Panc1 (cell line): ENCODE results near the gene PRDX1.

Source experiments
- POLR2AphosphoS5 ChIP-seq: IDR thresholded peaks from 2 replicates; pipeline ENCODE4 v1.6.1; 2012; ENCODE audit warnings: mild to moderate bottlenecking, low read depth, low read length, moderate library complexity
- TF ChIP-seq, protein P1 (sequence below): fragments of 450-650 bp; IDR thresholded peaks from 2 replicates; pipeline ENCODE4 v1.5.1; 2017; ENCODE audit warnings: mild to moderate bottlenecking

DNA sequence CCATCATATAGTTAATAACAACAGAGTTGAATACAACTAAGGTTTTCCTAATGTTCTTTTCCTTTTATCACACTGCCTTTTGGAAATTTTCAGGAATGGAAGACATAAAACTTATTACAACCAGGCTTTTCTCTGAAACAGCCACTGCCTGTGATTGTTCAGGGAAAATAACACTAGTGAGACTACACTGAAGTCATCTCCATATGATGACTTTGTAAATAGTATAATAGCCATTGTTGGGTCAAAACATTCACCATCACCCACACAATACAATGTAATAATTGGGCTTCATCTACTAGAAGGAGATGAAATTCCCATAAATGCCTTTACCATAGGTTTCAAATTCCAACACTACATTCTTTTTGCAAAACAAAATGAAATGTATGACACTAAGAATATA lies 35.7 kb downstream of the PRDX1 start:
- TF ChIP-seq, protein P1, sequence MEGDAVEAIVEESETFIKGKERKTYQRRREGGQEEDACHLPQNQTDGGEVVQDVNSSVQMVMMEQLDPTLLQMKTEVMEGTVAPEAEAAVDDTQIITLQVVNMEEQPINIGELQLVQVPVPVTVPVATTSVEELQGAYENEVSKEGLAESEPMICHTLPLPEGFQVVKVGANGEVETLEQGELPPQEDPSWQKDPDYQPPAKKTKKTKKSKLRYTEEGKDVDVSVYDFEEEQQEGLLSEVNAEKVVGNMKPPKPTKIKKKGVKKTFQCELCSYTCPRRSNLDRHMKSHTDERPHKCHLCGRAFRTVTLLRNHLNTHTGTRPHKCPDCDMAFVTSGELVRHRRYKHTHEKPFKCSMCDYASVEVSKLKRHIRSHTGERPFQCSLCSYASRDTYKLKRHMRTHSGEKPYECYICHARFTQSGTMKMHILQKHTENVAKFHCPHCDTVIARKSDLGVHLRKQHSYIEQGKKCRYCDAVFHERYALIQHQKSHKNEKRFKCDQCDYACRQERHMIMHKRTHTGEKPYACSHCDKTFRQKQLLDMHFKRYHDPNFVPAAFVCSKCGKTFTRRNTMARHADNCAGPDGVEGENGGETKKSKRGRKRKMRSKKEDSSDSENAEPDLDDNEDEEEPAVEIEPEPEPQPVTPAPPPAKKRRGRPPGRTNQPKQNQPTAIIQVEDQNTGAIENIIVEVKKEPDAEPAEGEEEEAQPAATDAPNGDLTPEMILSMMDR, result no peak
- TF ChIP-seq POLR2AphosphoS5, result no peak
